Measurements from ENCODE around the gene RFX8.

RFX8 gene

DNA sequence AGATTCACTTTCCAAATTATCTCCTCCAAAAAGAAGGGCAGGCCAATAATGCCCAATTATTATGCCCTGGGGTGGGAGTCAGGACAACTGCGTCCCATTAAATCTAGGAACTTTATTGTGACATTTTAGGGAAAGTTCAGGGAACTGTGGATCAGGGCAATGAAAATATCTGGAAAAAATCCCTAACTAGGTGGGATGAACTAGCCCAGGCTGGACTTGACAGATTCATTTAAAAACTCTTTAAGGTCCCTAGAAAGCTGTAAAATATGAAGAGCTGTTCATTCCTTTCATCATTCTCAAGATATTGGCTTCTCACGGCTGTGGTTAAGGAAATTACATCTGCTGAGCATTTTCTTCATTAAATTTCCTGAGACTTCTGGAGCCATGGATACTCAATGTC lies 95.8 kb downstream of the RFX8 start:
- no peak for DNase-seq (ENCODE audit: insufficient read length, low spot score)
- no peak for TF ChIP-seq POLR2A (IDR thresholded peaks at IDR 0.05; ENCODE audit: low read depth, low read length)
- FAIRE-seq: no peak

DNA sequence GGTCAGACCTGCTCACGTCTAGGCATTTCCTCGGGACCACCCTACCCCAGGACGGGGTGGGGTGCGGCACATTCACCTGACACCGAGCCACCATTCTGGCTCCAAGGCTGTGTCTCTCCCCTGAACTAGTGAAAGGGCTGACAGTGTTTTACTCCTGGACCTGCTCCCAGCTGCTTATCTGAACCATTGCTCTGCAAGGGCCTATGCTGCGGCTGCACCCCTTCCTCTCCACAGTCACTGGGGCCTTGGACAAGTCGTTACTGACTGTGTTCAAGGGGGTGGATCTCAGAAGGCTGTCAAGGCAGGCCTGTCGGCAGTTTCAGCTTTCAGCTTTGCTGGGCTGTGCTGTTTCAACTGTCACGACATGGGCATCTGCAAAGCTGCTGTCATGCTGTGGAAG lies 99.3 kb downstream of the RFX8 start:
- DNase-seq (ENCODE audit: insufficient read length, low spot score): no peak
- FAIRE-seq: no peak
- no peak for TF ChIP-seq POLR2A (IDR thresholded peaks at IDR 0.05; ENCODE audit: low read depth, low read length)

DNA sequence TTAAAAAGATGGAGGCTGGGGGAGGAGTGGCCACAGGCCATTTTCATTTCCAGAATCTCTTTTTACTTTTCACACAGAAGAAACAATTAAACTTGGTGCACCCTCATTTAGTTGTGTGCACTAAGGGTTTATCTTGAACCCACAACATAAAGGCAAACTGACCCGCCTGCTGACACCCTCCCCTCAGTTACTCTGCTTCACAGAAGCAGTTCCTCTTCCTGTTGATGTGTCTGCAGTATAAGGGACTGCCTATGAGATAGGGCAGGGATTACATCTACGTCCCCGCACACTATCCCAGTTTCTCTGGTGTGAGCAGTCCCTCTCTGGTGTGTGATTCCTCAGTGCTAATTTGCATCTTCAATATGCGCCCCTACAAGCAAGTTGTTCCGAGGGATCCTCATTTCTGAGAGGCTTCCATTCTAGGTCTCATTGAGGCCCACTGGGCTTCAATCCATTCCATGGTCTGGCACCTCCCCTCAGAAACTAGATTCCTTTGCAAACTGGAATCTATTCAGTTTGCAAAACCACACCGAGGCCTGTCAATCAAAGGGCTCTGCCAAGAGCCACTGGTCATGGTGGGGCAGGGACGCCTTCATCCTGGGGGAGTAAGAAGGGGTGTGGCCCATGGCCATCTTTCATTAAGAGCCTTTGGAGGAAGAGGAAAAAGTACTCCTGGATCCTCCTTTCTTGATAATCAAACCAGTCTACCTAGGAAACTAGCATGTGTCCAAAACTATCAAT lies 99.9 kb downstream of the RFX8 start:
- no peak for DNase-seq (ENCODE audit: insufficient read length, low spot score)
- FAIRE-seq: no peak
- TF ChIP-seq POLR2A (IDR thresholded peaks at IDR 0.05; ENCODE audit: low read depth, low read length): no peak

DNA sequence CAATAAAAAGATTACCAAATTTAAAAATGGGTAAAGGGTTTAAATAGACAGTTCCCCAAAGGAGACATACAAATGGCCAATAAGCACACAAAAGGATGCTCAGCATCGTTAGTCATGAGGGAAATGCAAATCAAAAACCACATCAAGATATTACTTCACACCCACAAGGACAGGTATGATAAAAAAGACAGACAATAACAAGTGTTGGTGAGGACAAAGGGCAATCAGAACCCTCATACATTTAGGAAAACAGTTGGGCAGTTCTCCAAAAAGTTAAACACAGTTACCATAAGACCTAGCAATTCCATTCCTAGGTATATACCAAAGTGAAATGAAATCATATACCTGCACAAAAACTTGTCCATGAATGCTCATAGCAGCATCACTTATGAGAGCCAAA lies 102.1 kb downstream of the RFX8 start:
- DNase-seq (ENCODE audit: insufficient read length, low spot score) (no peak), FAIRE-seq (no peak)
- no peak for TF ChIP-seq POLR2A (IDR thresholded peaks at IDR 0.05; ENCODE audit: low read depth, low read length)

DNA sequence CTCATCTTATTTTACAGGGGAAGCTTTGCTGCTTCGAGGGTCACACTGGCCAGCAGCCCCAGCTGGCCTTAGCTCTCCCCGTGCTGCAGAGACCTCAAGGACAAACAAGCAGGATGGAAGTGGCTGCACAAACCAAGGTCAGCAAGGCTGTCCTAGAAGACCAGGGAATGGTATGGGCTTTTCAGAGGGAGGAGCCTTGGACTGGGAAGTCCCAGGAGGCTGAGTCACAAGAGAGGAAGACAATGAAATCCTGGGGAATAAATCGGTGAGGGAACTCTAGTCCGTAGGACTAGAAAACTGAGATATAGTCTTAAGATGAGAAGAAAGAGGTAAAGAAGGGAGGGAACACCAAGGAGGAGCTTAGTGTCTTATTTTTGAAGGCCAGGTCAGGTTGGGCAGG lies 103.3 kb downstream of the RFX8 start:
- TF ChIP-seq POLR2A (IDR thresholded peaks at IDR 0.05; ENCODE audit: low read depth, low read length): no peak
- FAIRE-seq: no peak
- DNase-seq (ENCODE audit: insufficient read length, low spot score): no peak

DNA sequence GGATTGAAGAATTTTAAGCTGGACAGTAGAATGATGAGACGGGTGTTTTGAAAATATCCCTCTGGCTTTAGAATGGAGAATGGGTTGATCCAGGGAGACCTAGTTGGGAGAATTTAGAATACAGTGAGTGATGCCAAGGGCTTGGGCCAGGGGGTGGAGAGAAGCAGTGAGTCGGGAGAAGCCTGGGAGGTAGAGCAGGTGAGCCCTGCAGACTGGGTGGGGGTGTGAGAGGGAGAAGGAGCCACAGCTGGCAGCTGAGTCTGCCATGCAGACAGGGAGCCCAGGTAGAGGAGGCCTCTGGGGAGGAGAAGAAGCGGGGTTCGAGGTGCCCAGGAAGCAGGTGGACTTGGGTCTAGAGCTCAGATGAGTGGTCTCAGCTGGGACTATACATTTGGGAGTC lies 105.8 kb downstream of the RFX8 start:
- TF ChIP-seq POLR2A (IDR thresholded peaks at IDR 0.05; ENCODE audit: low read depth, low read length): no peak
- no peak for FAIRE-seq
- DNase-seq (ENCODE audit: insufficient read length, low spot score): no peak

DNA sequence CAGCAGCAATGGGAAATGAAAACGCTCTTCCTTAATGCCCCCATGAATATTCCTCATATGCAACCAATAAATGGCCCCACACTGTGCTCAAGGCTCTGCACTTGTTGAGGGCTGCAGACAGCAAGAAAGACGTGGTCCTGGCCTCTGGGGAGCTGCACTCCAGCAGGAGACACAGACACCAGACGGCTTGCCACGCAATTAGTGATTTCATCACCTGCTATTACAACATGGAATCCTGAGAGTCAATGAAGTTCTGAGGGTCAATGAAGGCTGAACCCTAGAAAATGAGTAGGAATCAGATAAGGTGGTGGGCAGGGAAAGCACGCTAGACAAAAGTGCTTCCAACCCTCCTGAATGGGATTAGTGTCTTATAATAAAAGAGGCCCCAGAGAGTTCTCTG lies 106.5 kb downstream of the RFX8 start:
- FAIRE-seq (no peak), DNase-seq (ENCODE audit: insufficient read length, low spot score) (no peak)
- TF ChIP-seq POLR2A (IDR thresholded peaks at IDR 0.05; ENCODE audit: low read depth, low read length): no peak

DNA sequence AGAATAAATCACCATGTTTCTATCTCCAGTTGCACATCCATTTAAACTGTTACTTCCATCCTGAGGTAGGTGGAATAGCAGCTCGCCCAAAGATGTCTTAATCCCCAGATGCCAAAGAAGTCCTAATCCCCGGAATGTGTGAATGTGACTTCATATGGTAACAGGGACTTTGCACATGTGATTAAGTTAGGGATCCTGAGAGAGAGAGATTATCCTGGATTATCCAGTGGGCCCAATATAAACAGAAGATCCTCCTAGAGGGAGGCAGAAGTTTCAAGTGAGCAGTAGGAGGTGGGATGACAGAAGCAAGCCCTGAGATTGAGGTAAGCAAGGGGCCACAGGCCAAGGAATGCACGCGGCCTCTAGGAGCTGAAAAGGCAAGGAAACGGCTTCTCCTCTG lies 107.4 kb downstream of the RFX8 start:
- no peak for TF ChIP-seq POLR2A (IDR thresholded peaks at IDR 0.05; ENCODE audit: low read depth, low read length)
- DNase-seq (ENCODE audit: insufficient read length, low spot score) (no peak), FAIRE-seq (no peak)

DNA sequence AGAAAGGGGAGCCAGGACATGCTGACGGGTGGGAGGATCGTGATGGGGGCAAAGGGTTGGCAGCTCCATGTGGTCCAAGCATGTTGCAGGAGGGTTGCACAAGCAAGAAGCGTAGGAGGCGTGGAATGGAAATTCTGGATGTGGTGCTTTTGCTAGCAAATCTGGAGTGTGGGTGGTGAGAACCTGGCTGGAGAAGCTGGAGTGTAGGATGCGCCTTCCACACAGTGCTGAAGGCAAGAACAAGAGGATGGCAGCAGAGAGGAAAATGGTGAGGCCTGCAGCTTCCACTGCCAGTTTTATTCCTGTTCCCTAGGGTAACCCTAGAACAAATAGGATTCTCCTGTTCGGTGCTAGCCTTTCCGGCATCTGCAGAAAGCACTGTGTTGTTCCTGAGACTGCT lies 110.0 kb downstream of the RFX8 start:
- TF ChIP-seq POLR2A (IDR thresholded peaks at IDR 0.05; ENCODE audit: low read depth, low read length): no peak
- FAIRE-seq: no peak
- no peak for DNase-seq (ENCODE audit: insufficient read length, low spot score)

DNA sequence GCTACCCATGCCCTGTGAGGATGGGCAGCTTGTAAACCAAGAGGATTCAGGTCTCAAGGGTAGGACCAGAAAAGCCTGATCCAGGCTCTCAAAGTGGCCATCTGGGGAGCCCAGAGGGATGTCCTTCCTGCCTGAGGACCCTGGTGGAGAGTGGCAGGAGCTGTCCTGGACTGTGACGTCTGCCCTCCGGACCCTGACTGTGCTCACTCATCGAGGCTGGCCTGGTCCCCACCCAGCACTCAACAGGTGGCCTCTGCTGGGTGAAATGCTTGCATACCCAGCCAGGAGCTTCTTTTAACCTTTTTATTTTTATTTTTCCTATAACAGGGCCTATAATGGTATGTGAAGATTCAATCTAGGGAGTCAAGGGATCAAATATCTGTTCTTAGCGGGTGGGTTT lies 112.1 kb downstream of the RFX8 start:
- FAIRE-seq: no peak
- no peak for DNase-seq (ENCODE audit: insufficient read length, low spot score)
- TF ChIP-seq POLR2A (IDR thresholded peaks at IDR 0.05; ENCODE audit: low read depth, low read length): no peak

DNA sequence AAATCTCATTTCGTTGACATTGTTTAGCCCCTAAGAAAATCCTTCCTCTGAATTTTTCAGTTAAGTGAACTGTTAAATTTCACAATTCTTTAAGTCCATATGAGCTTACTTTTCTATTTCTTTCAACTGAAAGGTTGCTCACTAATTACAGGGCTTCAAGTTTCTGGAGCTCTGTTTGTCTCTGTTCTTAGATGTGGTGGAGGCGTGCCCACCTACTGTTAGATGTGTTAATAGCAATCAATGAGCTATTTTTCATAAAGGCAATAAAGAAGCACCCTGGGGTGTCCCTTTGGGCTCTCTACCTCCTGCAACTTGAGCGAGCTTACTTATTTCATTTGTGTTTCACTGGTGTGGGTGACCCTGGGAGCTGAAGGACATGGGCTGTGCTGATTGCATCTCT lies 112.6 kb downstream of the RFX8 start:
- no peak for FAIRE-seq
- DNase-seq (ENCODE audit: insufficient read length, low spot score): no peak
- no peak for TF ChIP-seq POLR2A (IDR thresholded peaks at IDR 0.05; ENCODE audit: low read depth, low read length)

DNA sequence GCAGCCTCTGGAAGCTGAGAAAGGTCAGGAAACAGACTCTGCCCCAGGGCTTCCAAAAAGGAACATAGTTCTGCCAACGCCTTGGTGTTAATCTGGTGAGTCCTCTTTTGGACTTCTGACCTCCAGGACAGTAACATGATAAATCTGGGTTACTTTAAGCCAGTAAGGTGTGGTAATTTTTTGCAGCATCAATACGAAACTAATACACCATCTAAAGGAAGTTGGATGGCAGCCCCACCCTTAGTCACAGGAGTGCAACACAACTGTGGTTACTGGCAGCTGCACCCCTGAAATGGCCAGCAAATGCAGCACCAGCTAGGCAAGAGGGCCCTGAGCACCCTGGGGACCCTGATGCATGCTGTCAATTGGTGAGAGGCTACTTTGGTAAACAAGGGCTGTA lies 113.4 kb downstream of the RFX8 start:
- FAIRE-seq (no peak), DNase-seq (ENCODE audit: insufficient read length, low spot score) (no peak)
- no peak for TF ChIP-seq POLR2A (IDR thresholded peaks at IDR 0.05; ENCODE audit: low read depth, low read length)

DNA sequence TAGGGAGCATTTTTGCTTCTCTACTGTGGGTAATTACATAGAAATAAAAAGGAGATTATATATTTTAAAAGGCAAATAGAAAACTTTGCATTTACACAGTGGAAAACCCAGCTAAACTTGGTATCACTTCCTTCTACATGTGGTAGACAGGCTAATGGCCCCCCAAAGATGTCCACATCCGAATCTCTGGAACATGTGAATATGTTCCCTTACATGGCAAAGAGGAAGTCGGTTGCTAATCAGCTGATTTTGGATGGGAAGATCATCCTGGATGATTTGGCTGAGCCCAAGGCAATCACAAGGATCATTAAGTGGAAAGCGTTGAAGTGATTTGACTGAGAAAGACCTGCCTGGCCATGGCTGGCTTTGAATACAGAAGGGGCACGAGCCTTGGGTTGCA lies 113.8 kb downstream of the RFX8 start:
- no peak for FAIRE-seq
- TF ChIP-seq POLR2A (IDR thresholded peaks at IDR 0.05; ENCODE audit: low read depth, low read length): no peak
- no peak for DNase-seq (ENCODE audit: insufficient read length, low spot score)

DNA sequence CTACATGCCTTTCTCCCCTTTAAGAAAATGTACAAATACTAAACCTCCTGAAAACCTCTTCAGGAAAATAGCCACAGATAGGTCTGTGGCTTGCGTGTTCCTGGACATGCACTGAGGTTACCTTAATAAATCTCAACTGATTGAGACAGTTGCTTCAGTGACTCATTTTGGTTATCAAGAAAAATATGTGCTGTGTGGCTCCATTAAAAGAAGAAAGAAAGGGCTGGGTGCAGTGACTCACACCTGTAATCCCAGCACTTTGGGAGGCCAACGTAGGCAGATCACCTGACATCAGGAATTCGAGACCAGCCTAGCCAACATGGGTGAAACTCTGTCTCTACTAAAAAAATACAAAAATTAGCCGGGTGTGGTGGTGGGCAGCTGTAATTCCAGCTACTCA lies 114.7 kb downstream of the RFX8 start:
- no peak for TF ChIP-seq POLR2A (IDR thresholded peaks at IDR 0.05; ENCODE audit: low read depth, low read length)
- peak; percentile 70 for FAIRE-seq
- DNase-seq (ENCODE audit: insufficient read length, low spot score): peak; percentile 35

DNA sequence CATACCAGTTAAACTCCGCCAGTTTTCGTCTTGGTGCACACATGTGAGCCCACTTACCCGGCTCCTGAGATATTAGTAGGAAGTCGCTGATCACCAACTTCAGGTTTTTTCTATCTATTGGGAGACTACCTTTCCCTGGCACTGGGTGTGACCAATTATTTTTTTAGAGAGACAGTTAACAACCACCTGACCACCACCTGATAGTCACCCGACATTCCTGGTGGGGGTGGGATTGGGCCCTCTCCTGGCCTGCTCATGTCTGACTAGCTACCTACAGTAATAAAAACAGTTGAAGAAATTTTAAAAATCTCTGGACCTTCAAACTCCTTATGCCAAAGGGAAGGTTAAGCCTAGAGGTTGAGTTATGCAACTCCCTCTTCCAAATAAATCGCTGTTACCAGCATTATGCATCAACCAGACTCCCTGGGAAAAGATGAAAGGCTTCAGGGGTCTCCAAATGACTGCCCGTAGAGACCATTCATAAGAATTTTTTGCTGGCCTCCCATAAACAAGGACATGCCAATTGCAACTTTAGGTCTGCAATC lies 115.4 kb downstream of the RFX8 start:
- FAIRE-seq (no peak), DNase-seq (ENCODE audit: insufficient read length, low spot score) (no peak)
- no peak for TF ChIP-seq POLR2A (IDR thresholded peaks at IDR 0.05; ENCODE audit: low read depth, low read length)
